ENCODE data around the gene BRD1.
A peak's percentile ranks its signal among the peaks of the same experiment; 100 is the strongest.

BRD1 gene

GRCh38 chr22:49726701-49727101, 101.0 kb downstream of the BRD1 start:
- Histone ChIP-seq H3K9me3 (peaks cover 0 to 3% (median 0%) of the 10 kb centered on the region in 3 donors), H3K27ac (no peak overlapping the region), H3K4me3 (no peak overlapping the region), H3K36me3 (no peaks in the 10 kb centered on the region), H3K27me3 (peaks cover 0 to 49% of the 10 kb centered on the region in 2 donors), H3K4me1 (peaks cover 0 to 5% (median 0%) of the 10 kb centered on the region in 4 donors)
- intact Hi-C loops (cut with DNase I; ENCODE audit: low total_unique reads) = no loop called here
- DNase-seq = no peak
- TF ChIP-seq CTCF (IDR thresholded peaks at IDR 0.05) = no peak

GRCh38 chr22:49726022-49726681, 101.5 kb downstream of the BRD1 start:
- intact Hi-C loops (cut with DNase I; ENCODE audit: low total_unique reads) = no loop called here
- H3K4me3 ChIP-seq = no peak overlapping the region
- peaks cover 0 to 49% of the 10 kb centered on the region in 2 donors for H3K27me3 ChIP-seq
- H3K36me3 ChIP-seq = no peaks in the 10 kb centered on the region
- peaks cover 0 to 3% (median 0%) of the 10 kb centered on the region in 3 donors for H3K9me3 ChIP-seq
- peak in 1 of 2 donors; percentile 58 for DNase-seq
- peaks cover 0 to 5% (median 0%) of the 10 kb centered on the region in 4 donors for H3K4me1 ChIP-seq
- no peak for TF ChIP-seq CTCF (IDR thresholded peaks at IDR 0.05)
- H3K27ac ChIP-seq = no peak overlapping the region

- no peak overlapping the region for H3K4me3 ChIP-seq
- intact Hi-C loops (cut with DNase I; ENCODE audit: low total_unique reads) = no loop called here
- H3K4me1 ChIP-seq = peaks cover 0 to 5% (median 0%) of the 10 kb centered on the region in 4 donors
- no peaks in the 10 kb centered on the region for H3K9me3 ChIP-seq
- TF ChIP-seq CTCF (IDR thresholded peaks at IDR 0.05) = no peak
- peaks cover 0 to 49% of the 10 kb centered on the region in 2 donors for H3K27me3 ChIP-seq
- H3K36me3 ChIP-seq = no peaks in the 10 kb centered on the region
- H3K27ac ChIP-seq = no peak overlapping the region
- peak in 1 of 2 donors; percentile 64 for DNase-seq
Measured at GRCh38 chr22:49725516-49725915, 102.2 kb downstream of the BRD1 start.

GRCh38 chr22:49724893-49725489, 102.7 kb downstream of the BRD1 start:
- intact Hi-C loops (cut with DNase I; ENCODE audit: low total_unique reads) = no loop called here

More at GRCh38 chr22:49724893-49725489, 102.7 kb downstream of the BRD1 start:
- H3K4me1 ChIP-seq = peaks cover 0 to 5% (median 0%) of the 10 kb centered on the region in 4 donors
- DNase-seq = peak in 1 of 2 donors; percentile 45
- H3K36me3 ChIP-seq = no peaks in the 10 kb centered on the region
- no peak overlapping the region for H3K27ac ChIP-seq
- H3K9me3 ChIP-seq = no peaks in the 10 kb centered on the region
- H3K27me3 ChIP-seq = peaks cover 0 to 49% of the 10 kb centered on the region in 2 donors
- H3K4me3 ChIP-seq = peak overlapping the region in 1 of 2 donors; percentile 24
- peak; percentile 29 to 31 for TF ChIP-seq CTCF (IDR thresholded peaks at IDR 0.05)
